Dermis blood vessel endothelial cell (primary cell): ENCODE measurements around the gene PDE4B. TPM values are rescaled to one million over a fixed set of nuclear protein-coding genes. Genes with fewer than 3 reads are reported as not detected.

Experiments
- DNase-seq: peaks from one replicate; pipeline ENCODE4 v3.0.0; 2010
- total RNA-seq: library from RNA; depleted of rRNA; stranded (reverse); fragments of >200 nt; gene quantifications from 2 replicates; pipeline ENCODE4 v1.2.3, GENCODE V29; 2014

The PDE4B gene
- total RNA-seq, 1 donor from 2014 or later = 156 TPM

DNA sequence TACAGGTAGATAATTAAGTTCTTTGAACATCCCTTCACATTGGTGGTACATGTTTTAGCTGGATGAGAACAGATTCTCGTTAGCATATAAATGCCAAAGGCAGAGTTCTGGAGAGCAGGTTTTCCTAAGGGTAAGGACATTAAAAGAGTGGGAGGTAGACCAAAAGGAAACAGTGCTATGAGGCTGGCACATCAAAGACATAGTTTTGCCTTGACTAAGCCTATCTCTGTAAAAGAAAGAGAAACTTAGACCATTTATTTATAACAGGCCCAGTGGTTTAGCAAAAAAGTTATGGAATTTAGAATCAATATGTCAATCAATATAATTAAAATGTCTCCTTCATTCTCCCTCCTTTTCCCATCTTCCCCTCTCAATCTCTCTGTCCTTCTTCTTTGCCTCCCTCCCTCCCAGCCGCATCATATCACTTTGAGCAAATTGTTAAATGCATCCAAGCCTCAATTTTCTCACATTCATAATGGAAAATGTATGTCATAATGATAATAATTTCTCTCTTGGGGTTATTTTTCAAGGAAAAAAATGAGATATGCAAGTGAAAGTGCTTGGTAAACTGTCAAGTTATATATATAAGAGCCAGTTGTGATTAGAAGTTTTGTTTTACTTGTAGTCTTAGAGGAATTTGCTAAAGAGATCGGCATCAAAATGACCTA is 531.4 kb downstream of the PDE4B start:
- no peak for DNase-seq

GRCh38 chr1:66325594-66326380 is 533.1 kb downstream of the PDE4B start:
- DNase-seq = no peak

DNA sequence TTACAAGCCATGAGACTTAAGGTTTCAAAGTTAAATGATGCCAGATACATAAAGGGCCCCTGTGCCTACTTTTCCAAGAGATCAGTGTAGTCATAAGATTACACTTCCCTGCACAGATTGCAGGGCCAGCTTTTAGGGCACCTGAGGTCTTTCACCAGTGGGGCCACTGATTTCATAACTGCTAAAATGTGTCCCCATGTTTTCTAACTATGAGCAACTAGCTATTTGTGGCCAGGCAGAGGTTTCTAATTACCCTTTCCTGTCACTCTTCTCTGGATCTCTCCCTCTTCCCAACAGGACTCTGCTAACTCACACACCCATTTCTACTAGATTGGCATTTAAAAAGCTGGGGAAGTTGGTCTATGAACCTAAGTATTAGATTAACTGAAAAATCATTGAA is 534.2 kb downstream of the PDE4B start:
- DNase-seq = no peak

- DNase-seq = no peak
These were observed 534.9 kb downstream of the PDE4B start for GRCh38 chr1:66327588-66327987.

- no peak for DNase-seq
These were observed 536.2 kb downstream of the PDE4B start for GRCh38 chr1:66328896-66329295.

GRCh38 chr1:66330722-66331141 is 538.0 kb downstream of the PDE4B start:
- no peak for DNase-seq

GRCh38 chr1:66331658-66332547 is 539.2 kb downstream of the PDE4B start:
- peak; percentile 95 for DNase-seq

GRCh38 chr1:66332548-66332901 is 539.8 kb downstream of the PDE4B start:
- DNase-seq = no peak

DNA sequence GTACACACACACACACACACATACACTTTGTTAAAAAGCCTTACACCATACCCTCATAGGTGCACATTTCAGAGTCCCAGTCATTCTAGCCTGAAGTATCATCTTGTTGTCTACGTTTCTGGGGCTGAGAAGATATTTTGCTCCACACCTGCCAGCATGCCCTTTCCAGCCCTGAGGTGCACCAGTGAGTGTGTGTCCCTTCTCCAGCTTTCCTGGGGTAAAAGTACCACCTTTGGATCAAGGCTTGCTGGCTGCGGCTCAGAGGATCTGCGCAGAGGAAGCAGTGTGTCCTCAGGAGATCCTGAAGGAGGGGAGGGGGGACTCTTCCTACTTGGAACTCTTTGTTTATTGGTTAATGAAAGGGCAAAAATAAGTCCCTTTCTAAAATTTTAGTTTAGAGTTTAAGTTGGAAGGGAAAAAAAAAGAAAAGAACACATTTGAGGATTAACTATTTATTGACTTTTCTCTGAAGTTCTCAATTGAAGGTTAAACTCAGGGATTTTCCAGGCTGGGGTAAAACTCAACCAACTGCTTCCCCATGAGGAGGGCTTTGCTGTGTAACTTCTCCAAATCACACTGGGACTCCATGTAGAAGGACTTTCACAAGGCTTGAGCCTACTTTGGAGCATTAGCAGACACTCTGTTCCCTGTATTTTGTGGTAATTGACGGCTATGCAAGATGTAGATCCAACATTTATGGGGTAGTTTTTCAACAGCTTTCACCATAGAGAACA is 540.9 kb downstream of the PDE4B start:
- DNase-seq = peak; percentile 67

- peak; percentile 72 for DNase-seq
These were observed 541.6 kb downstream of the PDE4B start for GRCh38 chr1:66334318-66334717.

GRCh38 chr1:66335125-66335524 is 542.4 kb downstream of the PDE4B start:
- DNase-seq = no peak

DNA sequence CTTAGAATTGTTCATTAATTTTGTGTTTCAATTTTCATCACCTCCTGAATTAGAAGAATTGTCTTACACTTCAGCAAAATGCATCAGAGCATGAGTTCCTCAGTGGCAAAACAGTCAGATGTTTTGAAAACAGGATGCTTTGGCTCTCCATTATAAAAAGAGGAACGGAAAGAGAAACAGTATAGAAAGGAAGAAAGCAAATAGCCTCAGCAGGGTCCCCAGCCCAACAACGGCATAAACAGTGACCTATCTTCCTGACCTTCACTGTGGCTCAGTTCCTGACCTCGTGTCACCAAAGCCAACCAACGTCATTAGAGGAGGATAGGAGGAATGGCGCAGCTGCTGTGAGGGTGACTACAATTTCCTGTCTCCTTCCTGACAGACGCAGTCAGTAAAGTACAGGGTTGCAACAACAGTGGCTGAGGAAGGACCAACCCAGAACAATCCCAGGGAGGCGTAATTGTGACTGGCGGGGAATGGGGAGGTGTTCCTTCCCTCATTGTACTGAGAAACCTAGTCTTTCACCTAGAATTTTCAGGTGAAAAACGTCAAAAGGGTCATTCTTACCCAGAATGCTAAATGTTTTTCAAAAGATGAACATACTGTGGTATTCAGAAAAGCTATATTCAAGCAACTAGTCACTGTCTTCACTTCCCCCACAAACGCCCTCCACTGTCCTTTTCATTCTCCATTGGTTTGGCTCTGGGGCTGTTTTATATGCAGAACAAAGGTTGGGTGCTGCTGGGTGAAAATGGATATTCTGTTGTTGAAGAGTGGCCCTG is 543.4 kb downstream of the PDE4B start:
- DNase-seq = peak; percentile 93

DNA sequence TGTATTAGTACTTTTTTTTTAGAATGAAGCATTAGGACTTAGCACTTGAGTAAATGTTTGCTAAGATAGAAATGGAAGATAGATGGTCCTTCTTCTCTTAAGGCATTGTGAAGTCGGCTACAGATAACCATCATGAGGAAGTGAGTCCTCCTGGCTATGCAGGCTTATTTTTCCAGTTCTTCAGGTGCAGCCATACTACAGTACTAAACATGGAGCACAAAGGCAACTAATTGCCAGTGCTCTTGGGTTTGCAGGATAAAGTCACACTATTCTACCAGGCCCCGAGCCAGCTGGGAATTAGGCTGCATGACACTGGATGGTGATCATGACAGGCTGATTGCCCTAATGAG is 543.9 kb downstream of the PDE4B start:
- DNase-seq = peak; percentile 47

- no peak for DNase-seq
These were observed 544.6 kb downstream of the PDE4B start for GRCh38 chr1:66337249-66337648.

DNA sequence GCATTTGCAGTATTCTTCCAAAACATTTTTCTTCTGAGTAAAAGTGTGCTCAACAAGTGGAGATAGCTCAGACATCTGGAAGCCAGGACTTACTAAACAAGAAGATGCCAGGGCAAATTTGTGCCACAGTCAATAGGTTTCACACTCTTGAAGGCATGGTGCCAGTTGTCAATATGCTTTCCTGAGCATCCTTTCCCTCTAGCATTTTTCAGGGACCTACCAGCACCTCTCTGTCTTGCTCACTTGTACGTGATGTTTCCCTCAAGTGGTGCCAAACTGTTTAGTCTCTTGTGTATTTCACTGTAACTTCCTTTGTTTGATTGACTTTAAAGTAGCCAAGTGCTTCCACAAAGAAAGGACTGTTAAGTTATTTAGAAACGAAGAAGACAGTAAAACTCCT is 547.2 kb downstream of the PDE4B start:
- DNase-seq = peak; percentile 72

DNA sequence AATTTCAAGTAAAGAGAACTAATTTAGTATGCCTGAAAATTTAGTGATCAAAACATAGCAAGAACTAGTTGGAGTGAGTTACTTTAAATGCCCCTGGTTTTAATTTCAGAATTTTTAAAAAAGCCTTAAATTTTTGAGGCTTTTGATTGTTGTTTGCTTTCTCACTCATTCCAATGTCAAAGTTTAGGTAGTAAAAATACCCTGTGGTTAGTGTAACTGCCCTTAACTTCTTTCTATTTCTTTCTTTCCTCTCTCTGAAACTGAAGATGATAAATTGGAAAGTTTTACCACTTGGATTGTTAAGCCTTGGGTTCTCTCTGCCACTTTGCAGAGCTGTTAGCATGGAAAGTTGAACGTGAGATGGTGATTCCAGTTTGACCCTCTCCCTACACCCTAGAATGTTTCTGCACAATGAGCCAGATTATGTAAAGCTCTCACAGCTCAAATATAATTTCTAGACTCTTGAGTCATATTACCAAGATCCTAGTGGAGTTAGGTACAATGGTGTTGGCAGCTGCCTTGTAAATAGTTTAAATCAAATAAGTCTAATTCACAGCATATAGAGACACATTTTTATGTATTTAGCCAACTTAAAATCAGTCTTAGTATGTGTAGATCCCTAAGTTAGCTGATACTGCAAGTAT is 548.9 kb downstream of the PDE4B start:
- DNase-seq = no peak

GRCh38 chr1:66342707-66343106 is 550.0 kb downstream of the PDE4B start:
- DNase-seq = no peak

- peak; percentile 49 for DNase-seq
These were observed 551.1 kb downstream of the PDE4B start for GRCh38 chr1:66343569-66344325.

DNA sequence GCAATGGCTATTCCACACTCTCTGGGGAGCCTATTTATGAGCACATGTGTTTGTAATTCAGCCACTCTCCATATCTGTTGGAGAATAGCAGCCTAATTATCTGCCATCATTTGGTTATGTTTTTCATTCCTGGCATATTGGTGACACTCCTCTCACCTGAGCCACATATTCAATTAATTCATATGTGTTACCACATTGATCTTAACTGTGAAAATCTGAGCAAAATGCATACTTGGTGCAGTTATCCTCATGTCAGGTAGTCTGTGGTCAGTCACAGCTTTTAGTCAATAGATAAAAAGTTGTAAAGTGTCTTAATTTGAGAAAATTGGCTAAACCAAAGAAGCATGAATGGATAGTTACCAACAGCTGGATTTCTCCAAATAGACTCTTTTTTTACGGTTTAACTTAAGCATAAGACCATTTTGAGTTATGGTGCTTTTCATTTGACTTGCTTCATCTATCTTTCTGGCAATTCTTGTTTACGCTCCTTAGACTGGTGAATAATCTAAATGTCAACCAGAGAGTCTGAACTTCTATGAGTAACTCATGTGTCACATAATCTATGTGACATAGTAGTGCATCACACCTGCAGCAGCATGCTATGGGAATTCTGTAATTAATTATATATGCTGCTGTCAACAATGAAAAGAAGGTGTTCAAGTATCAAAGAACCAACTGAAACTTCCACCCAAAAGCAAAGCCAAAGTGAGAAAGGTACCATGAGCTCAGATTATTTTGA is 553.5 kb downstream of the PDE4B start:
- no peak for DNase-seq

DNA sequence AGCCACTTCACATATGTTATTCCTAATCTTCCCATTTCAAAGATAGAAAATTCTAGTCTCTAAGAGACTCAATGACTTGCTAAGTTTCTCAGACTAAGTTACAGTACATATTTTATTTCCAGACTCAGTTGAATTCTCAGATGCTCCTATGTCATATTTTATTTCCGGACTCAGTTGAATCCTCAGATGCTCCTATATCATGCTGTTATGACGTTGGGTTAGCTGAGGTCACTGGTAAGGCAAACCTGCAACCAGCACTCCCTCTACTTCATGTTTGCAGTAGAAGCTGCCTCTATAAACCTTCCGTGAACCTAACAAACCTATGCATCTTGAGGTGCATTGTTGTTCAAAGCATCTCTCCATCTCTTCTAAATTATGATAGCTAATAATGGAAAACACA is 554.2 kb downstream of the PDE4B start:
- no peak for DNase-seq
